DMS 273 (cell line): ENCODE measurements around the gene MRPL12.

ENCODE experiments used
- DNase-seq: peaks from one replicate; lab custom pipeline; 2025; ENCODE audit not compliant: unreplicated experiment; lab: John Stamatoyannopoulos, UW

Gene MRPL12

DNA sequence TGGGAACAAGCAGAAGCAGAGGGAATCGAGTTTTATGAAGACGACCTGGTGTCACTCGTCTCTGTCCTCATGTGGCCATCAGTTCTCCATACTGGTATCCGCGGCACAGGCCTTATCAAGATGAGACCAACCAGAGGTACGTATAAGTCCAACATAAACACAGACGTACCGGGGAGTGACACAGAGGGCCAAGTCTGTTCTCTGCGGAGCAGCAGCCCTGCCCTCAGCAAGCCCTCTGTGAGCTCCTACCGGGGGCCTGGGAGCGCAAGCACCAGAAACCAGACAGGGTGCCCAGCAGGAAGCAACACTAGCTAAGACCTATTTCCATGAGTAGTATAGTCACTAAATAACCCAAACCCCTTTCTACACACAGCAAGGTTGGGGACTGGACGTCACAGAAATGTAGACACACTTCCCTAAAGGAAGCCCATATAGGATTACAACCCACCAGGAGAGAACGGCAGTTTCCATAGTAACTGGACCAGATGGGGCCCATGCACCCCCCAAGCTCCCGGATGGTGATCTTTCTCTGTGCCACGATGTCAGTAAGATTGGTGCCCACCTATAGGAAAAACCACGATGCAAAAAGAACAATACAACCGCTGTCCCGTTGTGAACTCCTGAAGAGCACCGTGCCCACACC is 20.5 kb upstream of the MRPL12 start:
- peak; percentile 77 for DNase-seq

DNA sequence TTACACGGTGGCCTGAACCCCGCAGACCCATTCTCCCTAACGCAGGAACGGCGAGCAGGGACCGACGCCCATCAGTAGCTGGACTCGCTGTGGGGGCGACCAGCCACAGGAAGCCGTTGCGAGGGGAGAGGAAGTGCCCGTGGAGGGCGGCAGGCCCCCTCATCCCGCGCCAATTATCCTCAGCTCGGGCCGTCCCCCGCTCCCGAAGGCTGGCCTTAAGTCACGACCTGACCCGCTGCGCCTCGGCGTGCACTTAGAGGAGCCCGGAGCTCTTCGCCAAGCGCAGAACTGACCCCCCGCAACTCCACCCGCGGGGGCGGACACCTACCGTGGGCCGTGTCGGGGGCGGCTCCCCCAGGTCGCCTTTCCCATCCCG is 20.0 kb upstream of the MRPL12 start:
- peak; percentile 63 for DNase-seq

DNA sequence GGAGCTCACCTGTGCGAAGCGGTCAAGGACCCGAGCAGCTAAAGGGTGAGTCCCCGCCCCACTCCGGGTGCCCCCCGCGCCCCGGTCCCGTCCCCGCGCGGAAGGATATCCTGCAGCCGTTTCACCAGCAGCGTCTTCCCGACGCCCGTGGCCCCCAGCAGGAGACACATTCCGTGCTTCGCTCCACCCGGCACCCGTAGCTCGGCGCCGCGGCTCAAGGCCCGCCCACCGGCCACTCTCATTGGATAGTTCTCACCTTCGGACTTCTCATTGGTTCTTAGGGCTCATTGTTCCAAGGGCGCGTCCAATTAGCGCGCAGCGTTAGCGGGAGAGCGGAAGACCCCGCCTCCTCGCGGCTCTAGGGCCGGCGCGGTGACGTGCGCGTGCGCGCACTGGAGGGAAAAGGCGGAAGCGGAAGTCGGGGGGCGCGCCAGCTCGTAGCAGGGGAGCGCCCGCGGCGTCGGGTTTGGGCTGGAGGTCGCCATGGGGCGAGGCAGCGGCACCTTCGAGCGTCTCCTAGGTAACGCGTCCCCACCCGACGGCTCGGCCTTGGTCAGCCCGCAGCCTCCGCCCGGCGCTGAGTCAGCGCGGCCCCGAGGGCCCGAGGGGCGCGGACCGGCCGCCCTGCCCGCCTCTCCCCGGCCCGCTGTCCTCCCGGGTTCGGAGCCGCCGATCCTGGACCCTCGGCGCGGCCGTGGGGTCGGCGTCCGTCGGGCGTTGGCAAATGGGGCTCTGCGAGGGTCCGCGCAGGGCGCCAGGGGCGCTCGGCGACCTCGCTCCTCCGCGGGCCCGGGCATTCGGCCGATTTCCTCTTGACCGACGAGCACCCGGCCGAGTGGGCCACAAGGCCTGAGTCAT is 19.4 kb upstream of the MRPL12 start, which contains the start of the genes ARL16 and HGS:
TSS of gene ARL16 (minus strand) at position 214 of the 858 bp plus-strand sequence. CDS start at position 170, 44 bp downstream.
TSS of gene HGS (plus strand) at position 428 of the 858 bp plus-strand sequence. CDS start at position 484, 56 bp downstream.
- DNase-seq, result peak; percentile 100

DNA sequence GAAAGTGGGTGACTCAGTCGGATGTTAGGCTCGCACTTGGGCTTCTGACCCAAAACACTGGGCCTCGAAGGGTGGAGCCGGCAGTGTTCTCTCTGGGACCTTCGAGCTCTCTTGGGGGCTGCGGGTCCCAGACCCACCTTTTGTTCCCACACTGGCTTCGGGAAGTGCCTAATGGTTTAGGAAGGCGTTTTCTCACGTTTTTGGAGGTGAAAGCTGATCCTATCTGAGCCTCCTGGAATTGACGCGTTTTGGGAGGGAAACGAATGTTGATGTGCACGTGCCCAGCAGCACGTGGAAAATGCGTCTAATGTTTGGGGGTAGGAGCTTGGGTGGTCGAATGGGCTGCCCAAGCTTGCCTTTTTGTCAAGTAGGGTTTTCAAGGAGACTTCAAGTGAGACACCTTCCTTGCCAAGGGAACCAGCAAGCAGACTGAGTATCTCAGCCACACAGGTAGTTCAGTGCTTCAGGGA is 18.7 kb upstream of the MRPL12 start:
- DNase-seq, result peak; percentile 66

DNA sequence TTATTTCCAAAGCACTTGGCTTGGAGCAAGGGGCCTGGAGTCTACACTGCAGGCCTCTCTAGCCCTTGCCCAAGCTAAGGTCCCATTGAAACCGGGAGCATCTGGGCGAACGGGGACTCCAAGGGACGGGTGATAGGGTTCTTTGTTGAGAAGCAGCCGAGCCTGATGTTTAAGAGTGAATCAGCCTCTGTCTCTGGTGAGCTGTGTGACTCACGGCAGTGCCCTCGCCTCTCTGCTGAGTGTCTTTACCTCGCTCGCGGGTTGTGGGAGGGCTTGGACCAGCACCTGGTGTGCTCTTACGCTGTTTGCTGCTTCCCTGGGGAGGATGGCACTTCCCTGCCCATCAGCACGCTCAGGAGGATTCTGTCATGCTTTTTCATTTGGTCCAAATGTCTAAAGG is 18.1 kb upstream of the MRPL12 start:
- peak; percentile 47 for DNase-seq

DNA sequence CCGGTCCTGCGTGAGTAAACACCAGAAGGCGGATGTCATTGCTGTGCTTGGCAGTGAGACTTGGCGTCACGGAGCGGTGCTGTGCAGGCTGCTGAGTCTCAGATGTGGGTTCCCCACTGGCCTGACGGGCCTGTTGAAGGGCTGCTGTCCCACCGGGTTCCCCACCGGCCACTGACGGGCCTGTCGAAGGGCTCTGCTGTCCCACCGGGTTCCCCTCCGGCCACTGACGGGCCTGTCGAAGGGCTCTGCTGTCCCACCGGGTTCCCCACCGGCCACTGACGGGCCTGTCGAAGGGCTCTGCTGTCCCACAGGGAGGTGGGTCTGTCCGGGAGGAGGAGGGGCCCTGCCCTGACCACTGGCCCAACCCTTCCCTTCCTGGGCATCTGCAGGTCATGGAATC is 16.6 kb upstream of the MRPL12 start:
- DNase-seq, result no peak

DNA sequence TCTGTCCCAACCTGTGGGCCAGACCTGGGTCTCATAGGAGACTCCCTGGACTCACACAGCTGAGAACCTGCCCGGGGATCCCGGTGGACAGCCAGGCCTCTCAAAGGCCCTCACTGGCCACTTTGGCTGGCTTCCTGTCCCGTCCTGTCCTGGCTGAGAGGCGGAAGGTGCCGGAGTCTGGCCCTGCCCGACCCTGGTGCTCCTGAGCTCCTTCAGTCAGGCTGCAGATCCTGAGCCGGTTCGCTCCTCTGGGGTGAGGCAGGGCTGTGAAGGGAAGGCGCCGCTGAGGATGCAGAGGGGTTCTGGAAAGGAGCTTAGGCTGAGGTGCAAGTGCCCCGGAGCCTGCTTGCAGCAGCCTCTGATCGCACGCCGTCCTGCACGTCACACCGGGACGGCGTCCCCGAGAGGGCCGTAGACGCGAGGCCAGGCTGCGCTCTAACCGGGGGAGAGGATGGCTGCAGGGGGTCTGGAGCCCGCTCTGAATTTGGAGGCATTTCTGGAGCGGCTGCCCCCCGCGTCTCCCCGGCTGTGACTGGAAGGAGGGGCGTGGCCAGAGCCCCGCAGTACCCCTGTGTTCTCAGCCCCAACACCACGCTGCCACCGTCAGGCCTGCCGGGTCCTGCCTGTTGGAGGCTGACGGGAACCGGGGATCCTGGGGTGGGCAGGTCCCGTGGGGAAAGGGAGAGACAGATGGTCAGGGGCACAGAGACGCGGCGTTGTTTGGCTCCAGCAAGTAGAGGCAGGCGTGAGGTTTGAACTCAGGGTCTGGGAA is 15.2 kb upstream of the MRPL12 start:
- DNase-seq, result peak; percentile 81

DNA sequence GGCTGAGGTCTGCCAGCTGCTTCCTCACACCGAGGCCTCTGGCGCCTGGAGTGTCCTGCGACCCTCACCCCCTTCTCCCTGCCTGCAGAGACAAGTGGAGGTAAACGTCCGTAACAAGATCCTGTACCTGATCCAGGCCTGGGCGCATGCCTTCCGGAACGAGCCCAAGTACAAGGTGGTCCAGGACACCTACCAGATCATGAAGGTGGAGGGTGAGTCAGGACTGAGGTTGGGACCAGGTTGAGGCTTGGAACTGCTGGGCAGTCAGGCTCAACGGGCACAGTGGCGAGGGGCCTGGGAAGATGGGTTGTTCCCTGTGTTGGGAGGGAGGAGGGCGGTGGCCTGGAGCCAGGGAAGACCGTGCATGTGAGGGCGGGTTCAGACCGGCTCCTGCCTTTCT is 14.6 kb upstream of the MRPL12 start:
- DNase-seq, result peak; percentile 64

DNA sequence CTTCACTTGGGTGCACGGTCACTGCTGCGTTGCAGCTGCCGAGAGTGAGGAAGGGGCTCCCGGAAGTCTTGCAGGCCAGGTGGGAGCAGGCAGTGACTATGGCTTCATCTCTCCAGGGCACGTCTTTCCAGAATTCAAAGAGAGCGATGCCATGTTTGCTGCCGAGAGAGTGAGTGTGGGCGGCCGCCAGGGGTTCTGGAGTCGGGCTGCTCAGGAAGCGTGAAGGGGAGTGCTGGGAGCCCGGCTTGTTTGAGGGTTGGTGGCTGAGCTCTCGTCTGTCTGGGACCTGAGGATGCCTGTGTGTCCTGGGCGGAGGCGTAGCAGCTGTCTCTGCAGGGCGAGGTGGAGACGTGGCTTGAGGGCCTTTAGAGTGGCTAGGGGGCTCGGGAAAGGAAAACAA is 13.1 kb upstream of the MRPL12 start:
- no peak for DNase-seq

DNA sequence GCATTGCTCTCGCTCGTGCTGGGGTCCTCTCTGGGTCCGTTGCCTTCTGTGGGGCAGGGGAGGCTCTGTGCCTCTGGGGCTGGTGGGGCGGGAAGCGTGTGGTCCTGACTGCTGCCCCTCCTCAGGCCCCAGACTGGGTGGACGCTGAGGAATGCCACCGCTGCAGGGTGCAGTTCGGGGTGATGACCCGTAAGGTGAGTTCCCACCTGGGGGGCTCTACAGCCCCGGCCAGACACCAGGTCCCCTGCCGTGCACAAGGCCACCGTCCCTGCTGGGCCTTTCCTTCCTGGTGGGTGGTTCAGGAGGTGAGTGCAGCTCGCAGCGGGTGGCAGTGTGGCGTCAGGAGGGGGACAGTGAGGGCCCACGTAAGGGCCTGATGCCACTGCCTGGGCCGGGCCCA is 12.6 kb upstream of the MRPL12 start:
- DNase-seq, result no peak

DNA sequence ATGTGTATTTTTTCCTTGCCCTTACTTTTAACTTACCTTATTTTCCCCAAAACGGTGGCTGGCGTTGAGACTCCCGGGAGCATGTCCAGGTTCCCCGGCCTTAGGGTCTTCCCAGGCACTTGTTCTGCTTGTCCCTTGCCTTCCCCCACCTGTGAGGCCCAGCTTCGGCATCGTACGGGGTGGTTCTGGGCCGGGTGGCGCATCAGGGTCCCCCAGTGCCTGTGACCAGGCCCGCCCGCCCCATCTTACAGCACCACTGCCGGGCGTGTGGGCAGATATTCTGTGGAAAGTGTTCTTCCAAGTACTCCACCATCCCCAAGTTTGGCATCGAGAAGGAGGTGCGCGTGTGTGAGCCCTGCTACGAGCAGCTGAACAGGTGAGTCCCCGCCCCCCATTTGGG is 12.0 kb upstream of the MRPL12 start:
- no peak for DNase-seq

DNA sequence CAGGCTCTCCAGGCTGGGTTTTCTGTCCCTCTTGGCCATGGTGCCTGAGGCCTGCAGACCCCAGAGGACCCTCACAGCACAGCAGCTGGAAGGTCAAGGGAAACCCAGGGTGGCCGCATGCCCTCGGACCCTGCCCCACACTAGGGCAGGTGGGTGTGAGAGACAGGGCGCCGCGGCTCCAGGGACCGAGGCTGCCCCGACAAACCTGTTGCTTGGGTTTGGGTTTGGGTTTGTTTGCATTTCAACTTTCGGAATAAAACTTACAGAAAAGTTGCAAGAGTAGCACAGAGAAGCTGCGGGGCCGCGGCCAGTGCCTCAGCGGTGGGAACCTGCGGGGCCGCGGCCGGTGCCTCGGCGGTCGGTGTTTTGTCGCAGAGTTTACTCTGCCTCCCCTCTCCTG is 11.6 kb upstream of the MRPL12 start:
- no peak for DNase-seq

DNA sequence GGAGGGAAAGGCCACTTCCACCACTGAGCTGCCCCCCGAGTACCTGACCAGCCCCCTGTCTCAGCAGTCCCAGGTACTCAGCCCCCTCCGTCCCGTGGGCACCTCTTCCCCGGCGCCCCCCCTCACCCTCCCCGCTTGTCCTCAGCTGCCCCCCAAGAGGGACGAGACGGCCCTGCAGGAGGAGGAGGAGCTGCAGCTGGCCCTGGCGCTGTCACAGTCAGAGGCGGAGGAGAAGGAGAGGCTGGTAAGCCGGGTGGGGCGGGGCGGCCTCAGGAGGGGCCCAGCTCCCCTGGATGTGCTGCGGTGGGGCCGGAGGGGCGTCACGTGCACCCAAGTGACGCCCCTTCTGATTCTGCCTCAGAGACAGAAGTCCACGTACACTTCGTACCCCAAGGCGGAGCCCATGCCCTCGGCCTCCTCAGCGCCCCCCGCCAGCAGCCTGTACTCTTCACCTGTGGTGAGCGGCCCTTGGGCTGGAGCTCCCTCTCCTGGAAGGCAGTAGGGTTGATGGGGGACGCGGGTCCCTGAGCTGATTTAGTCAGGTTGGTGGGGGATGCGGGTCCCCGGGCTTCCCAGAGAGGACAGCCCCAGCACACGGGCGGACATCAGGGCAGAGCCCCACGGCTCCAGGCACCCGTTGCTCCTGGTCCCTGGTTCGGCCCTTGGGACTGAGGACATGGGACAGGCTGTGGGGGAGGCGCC is 9.5 kb upstream of the MRPL12 start:
- no peak for DNase-seq

DNA sequence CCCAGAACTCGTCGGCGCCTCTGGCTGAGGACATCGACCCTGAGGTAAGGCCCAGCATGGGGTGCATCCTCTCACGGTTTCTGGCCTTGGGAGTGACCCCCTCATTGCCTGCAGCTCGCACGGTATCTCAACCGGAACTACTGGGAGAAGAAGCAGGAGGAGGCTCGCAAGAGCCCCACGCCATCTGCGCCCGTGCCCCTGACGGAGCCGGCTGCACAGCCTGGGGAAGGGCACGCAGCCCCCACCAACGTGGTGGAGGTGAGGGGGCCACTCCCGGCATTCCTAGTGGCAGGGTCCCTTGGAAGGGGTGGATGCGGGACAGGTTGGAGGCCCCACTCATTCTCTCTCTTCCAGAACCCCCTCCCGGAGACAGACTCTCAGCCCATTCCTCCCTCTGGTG is 8.4 kb upstream of the MRPL12 start:
- no peak for DNase-seq

DNA sequence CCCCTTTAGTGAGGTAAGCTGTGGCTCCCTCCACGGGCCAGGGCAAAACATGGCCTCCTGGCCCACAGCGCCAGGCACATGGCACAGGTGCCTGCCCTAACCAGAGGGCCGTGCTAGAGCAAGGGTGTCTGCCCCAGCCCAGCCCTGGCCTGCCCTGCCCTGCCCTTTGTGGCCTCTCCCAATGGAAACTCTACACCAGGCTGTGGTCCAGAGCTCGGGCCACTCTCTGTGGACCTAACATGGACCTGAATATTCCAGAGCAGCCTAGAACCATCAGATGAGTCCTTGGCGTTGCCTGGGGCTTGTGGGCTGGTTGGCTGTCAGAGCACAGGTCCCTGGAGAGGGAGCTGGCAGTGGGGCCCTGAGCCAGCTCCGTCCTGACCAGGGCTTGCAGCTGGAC is 8.0 kb upstream of the MRPL12 start:
- DNase-seq, result no peak

DNA sequence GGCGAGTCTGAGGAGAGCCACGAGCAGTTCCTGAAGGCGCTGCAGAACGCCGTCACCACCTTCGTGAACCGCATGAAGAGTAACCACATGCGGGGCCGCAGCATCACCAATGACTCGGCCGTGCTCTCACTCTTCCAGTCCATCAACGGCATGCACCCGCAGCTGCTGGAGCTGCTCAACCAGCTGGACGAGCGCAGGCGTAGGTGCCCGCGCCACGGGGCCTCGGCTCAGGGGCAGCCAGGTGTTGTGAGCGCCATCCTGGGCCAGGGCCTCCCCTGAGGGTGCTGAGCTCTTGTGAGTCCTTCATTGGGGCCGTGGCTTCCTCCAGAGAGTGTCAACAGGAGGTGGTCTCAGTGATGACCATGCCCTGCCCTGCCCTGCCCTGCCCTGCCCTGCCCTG is 7.4 kb upstream of the MRPL12 start:
- DNase-seq, result no peak

DNA sequence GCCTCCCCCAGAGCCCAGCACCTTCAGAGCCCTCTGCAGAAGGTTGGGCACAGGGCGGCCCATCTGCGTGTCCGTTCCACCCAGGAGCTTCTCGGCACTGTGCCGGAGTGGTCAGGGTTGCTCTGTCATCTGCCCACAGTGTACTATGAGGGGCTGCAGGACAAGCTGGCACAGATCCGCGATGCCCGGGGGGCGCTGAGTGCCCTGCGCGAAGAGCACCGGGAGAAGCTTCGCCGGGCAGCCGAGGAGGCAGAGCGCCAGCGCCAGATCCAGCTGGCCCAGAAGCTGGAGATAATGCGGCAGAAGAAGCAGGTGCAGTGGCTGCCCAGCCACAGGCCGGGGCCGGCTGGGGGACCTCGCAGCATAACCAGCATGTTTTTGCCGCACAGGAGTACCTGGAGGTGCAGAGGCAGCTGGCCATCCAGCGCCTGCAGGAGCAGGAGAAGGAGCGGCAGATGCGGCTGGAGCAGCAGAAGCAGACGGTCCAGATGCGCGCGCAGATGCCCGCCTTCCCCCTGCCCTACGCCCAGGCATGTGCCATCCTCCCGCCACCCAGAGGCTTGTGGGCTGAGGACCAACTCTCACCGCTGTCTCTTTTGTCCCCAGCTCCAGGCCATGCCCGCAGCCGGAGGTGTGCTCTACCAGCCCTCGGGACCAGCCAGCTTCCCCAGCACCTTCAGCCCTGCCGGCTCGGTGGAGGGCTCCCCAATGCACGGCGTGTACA is 6.8 kb upstream of the MRPL12 start:
- peak; percentile 41 for DNase-seq

DNA sequence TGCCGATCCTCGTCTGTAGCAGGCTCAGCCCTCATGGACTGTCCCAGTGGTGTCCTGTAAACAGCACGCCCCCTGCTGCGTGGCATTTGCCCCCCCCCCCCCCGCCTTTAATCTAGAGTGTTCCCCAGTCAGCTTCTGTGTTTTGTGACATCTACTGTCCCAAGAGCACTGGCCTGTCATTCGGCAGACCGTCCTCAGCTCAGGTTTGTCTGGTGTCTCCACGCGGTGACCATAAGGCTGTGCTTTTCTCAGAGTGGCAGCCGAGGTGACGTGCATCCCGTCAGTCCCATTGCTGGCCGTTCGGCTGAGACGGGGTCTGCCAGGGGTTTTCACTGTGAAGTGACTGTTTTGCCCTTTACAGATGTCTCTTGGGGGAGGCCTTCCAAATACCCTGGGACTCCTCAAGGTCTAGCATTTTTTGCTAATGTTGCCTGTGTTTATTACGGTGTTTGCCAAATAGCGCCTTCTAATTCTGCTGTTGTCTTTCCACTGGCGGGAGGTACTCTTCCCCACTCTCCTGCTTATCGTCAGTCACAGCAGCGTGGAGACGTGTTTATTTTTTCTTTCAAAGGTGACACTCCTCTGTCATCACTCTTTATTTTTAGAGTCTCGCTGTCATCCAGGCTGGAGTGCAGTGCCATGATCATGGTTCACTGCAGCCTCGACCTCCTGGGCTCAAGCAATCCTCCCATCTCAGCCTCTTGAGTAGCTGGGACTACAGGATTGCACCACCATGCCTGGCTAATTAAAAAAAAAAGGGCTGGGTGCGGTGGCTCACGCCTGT is 5.7 kb upstream of the MRPL12 start:
- DNase-seq, result no peak
